HFFc6 (cell line): ENCODE data around the gene EBF3. TPM values are rescaled to one million over a fixed set of nuclear protein-coding genes. Genes with fewer than 3 reads are reported as not detected.

ENCODE experiments used
- DNase-seq: peaks from one replicate; pipeline ENCODE4 v3.0.0-alpha.2; 2018
- H3K27ac Mint-ChIP-seq: 2 replicates; pipeline ENCODE4 v1.8.0; 2020; ENCODE audit warnings: mild to moderate bottlenecking, mixed read lengths
- H3K27me3 Mint-ChIP-seq: 2 replicates; pipeline ENCODE4 v1.8.0; 2021; ENCODE audit warnings: mild to moderate bottlenecking, moderate library complexity, mixed read lengths; ENCODE audit not compliant: insufficient read depth
- H3K36me3 Mint-ChIP-seq: 2 replicates; pipeline ENCODE4 v1.8.0; 2021; ENCODE audit warnings: low read depth, mixed read lengths
- H3K4me1 Mint-ChIP-seq: 2 replicates; pipeline ENCODE4 v1.8.0; 2020; ENCODE audit warnings: low read depth, mixed read lengths
- H3K4me3 Mint-ChIP-seq: 2 replicates; pipeline ENCODE4 v1.8.0; 2020; ENCODE audit warnings: mild to moderate bottlenecking, moderate library complexity, mixed read lengths
- H3K9me3 Mint-ChIP-seq: 2 replicates; pipeline ENCODE4 v1.8.0; 2020; ENCODE audit warnings: mild to moderate bottlenecking, mixed read lengths
- total RNA-seq, 6 experiments: library from RNA; stranded (reverse); fragmentation: NEBNext Ultra II Directional; extraction: Animal tissue kit (Norgen Biotek cat#: 25700); gene quantifications; 2 replicates in 1 of 6; 3 replicates in 5 of 6; pipeline ENCODE4 v1.2.3, GENCODE V29; 2021
- TF ChIP-seq, protein P1 (sequence below): fragments of 200-600 bp; sonication (generic); IDR thresholded peaks from 2 replicates; pipeline ENCODE4 v1.5.0; 2021; ENCODE audit warnings: antibody characterized with exemption, mild to moderate bottlenecking

The EBF3 gene
- total RNA-seq, 6 experiments from 2014 or later, result 0.14 to 0.39 (median 0.21) TPM; not detected in 2

DNA sequence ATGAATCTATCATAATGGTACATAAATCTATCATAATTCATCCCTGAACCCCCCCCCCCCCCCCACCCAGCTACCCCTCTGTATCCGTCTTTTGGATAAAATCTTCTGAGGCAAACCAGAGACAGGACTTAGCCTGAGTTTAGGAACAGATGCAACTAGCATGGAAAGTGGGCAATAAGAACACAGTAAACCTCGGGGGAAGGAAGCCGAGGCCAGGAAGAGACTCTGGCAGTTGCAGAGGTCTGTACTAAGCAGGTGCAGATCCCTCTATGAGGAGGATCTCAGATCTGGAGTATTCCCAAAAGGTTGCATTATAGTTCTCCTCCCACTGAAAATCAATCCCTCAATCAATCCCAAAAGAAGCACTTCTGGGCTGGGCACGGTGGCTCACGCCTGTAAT lies 87.2 kb downstream of the EBF3 start:
- Mint-ChIP-seq H3K4me3 (no peak overlapping the region), H3K4me1 (no peaks in the 10 kb centered on the region), H3K36me3 (no peaks in the 10 kb centered on the region), H3K27me3 (peaks cover 2% of the 10 kb centered on the region; the same call in 1 of the 2 replicates), H3K27ac (no peak overlapping the region), H3K9me3 (peaks cover 24% of the 10 kb centered on the region; the same call in 1 of the 2 replicates)
- DNase-seq, result no peak
- TF ChIP-seq, protein P1, sequence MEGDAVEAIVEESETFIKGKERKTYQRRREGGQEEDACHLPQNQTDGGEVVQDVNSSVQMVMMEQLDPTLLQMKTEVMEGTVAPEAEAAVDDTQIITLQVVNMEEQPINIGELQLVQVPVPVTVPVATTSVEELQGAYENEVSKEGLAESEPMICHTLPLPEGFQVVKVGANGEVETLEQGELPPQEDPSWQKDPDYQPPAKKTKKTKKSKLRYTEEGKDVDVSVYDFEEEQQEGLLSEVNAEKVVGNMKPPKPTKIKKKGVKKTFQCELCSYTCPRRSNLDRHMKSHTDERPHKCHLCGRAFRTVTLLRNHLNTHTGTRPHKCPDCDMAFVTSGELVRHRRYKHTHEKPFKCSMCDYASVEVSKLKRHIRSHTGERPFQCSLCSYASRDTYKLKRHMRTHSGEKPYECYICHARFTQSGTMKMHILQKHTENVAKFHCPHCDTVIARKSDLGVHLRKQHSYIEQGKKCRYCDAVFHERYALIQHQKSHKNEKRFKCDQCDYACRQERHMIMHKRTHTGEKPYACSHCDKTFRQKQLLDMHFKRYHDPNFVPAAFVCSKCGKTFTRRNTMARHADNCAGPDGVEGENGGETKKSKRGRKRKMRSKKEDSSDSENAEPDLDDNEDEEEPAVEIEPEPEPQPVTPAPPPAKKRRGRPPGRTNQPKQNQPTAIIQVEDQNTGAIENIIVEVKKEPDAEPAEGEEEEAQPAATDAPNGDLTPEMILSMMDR, result no peak

DNA sequence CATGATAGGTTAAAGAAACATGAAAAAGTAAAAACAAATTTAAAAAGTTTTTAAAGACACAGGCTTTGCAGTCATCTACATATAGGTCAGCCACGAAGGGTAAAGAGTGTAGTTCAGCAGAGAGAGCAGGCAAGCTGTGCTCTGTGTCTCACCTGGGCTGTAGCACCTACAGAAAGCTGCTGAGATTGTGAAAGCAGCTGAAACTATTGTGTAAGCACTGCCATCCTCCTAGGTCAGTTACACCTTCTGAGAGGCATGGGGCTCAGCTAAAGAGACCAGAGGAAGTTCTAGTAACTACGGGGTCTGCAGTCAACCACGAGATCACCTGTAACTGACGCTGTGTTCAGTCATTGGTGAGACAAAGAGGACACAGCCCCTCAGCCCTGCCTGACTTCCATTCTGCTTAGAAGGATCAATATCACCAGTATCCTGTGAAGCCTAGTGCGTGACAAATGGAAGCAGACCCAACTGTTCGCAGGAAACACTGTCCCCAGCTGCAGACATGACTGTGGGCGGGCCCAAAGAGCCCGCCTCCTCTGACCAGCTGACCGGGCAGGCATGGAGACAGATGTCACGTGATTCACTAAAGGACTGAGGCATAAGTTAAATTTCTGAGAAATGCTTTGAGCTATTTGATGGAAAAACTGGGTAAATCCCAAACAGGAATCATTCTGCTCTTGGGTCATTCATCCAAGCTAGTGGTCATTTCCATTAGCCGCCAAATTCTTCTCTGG lies 87.9 kb downstream of the EBF3 start:
- no peaks in the 10 kb centered on the region for H3K36me3 Mint-ChIP-seq
- no peak overlapping the region for H3K4me3 Mint-ChIP-seq
- peaks cover 5% of the 10 kb centered on the region; the same call in 1 of the 2 replicates for H3K27me3 Mint-ChIP-seq
- TF ChIP-seq, protein P1, result no peak
- H3K9me3 Mint-ChIP-seq, result peaks cover 24% of the 10 kb centered on the region; the same call in 1 of the 2 replicates
- H3K27ac Mint-ChIP-seq, result no peak overlapping the region
- DNase-seq, result no peak
- no peaks in the 10 kb centered on the region for H3K4me1 Mint-ChIP-seq

DNA sequence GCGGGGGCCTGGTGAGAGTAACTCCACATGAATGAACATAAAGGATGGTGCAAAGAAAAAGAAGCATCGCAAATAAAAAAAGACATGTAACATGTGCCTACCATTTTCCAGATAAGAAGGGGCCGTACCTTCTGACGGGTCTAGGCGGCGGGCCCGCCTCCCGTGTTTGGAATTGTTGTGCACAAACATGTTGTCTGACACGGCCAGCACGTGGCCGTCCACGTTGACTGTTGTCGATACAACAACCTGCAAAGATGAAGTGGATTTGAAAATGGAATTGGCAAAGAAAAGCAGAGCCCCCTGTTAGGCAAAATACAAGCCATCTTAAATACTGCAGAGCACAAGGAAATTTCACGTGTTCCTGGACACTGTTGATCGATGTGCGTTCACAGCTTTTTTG lies 90.7 kb downstream of the EBF3 start:
- no peak overlapping the region for H3K27ac Mint-ChIP-seq
- H3K36me3 Mint-ChIP-seq, result no peaks in the 10 kb centered on the region

DNA sequence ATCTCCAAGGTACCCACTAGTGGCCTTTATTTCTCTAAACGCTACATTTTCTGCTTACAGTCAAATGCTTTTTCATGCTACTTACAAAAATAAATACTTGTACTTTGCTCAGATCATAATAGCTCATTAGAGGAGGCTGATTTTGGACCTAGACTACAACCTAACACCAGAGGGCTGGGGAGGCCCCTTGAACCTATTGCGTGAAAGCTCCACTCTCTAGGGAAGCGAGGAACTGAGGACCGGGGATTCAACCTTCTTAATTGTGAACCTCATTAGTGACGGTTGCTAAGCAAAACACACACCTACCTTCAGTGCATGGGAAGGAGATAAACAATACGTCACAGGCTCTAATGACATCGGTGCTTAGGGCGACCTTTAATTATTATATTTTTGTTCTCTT lies 92.1 kb downstream of the EBF3 start:
- TF ChIP-seq, protein P1, result no peak
- no peak for DNase-seq
- H3K36me3 Mint-ChIP-seq, result no peaks in the 10 kb centered on the region
- peaks cover 42% of the 10 kb centered on the region for H3K9me3 Mint-ChIP-seq
- no peak overlapping the region for H3K27ac Mint-ChIP-seq
- no peaks in the 10 kb centered on the region for H3K4me1 Mint-ChIP-seq
- peaks cover 5% of the 10 kb centered on the region; the same call in 1 of the 2 replicates for H3K27me3 Mint-ChIP-seq
- no peak overlapping the region for H3K4me3 Mint-ChIP-seq

More for the DNA sequence above, 90.7 kb downstream of the EBF3 start:
- peaks cover 29% of the 10 kb centered on the region for H3K9me3 Mint-ChIP-seq
- H3K27me3 Mint-ChIP-seq, result peaks cover 5% of the 10 kb centered on the region; the same call in 1 of the 2 replicates
- TF ChIP-seq, protein P1, result no peak
- H3K4me3 Mint-ChIP-seq, result no peak overlapping the region
- no peak for DNase-seq
- H3K4me1 Mint-ChIP-seq, result no peaks in the 10 kb centered on the region

DNA sequence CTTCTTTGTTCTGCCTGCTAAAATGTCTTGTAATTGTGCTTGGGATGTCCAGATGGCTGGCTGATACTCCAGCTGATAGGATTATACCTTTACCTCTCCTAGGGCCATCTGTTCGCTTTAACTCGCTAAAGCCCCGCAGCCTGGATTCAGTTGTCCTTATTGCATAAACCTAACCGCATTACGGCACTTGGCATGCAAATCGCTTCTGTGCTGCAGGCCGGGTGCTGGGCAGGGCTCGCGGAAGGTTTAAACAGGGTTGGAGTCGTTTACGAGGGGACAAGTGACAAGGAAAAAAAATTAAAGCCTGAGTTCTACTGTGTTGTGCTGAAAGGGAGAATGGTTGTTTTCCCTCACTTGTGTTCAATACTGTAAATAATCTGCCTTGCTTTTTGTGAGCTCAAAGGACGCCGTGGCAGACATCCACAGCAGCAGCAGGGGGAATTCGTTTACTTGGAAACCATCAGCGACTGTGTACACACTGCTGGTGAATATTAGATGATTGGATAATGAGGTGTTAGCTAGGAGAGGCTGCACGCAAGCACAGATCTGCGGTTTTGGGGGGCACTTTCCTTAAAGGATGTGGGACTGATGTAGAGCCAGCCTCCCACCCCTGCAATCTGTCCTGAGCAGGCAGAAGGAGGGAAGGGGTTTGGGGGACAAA lies 93.0 kb downstream of the EBF3 start:
- Mint-ChIP-seq H3K36me3 (no peaks in the 10 kb centered on the region), H3K4me1 (no peaks in the 10 kb centered on the region), H3K27ac (no peak overlapping the region), H3K9me3 (peaks cover 41% of the 10 kb centered on the region), H3K4me3 (no peak overlapping the region), H3K27me3 (peaks cover 5% of the 10 kb centered on the region; the same call in 1 of the 2 replicates)
- DNase-seq, result no peak
- TF ChIP-seq, protein P1, result no peak
